EL (cell line): Measurements from ENCODE around the gene UGT1A3.
"Not testable (repeated sequence)": the region's sequence is repeated elsewhere in the genome, so short reads cannot be mapped to it uniquely, and the experiment has no call there.

Experiments
- DNase-seq: peaks from one replicate; pipeline ENCODE4 v3.0.0-alpha.2; 2016

UGT1A3 gene

GRCh38 chr2:233708942-233709341 lies 19.9 kb upstream of the UGT1A3 start:
- no peak for DNase-seq

- DNase-seq, result peak; percentile 70
Measured at GRCh38 chr2:233711312-233712008, 17.4 kb upstream of the UGT1A3 start.

- DNase-seq, result no peak
Measured at GRCh38 chr2:233712611-233713261, 16.1 kb upstream of the UGT1A3 start, which contains the start of gene UGT1A5. UGT1A5 (plus strand) TSS chr2:233712907; CDS start chr2:233712992, 85 bp downstream.

- DNase-seq, result no peak
Measured at GRCh38 chr2:233713262-233713615, 15.6 kb upstream of the UGT1A3 start.

GRCh38 chr2:233714121-233714520 lies 14.7 kb upstream of the UGT1A3 start:
- no peak for DNase-seq

GRCh38 chr2:233718552-233718951 lies 10.3 kb upstream of the UGT1A3 start, which contains the start of gene UGT1A4:
UGT1A4 (plus strand) TSS chr2:233718736; CDS start chr2:233718821, 85 bp downstream.
- no peak for DNase-seq

- not testable (repeated sequence) for DNase-seq
Measured at GRCh38 chr2:233736868-233737653, 8.2 kb downstream of the UGT1A3 start.

GRCh38 chr2:233740870-233741269 lies 12.0 kb downstream of the UGT1A3 start:
- no peak for DNase-seq

GRCh38 chr2:233743464-233744259 lies 14.8 kb downstream of the UGT1A3 start:
- DNase-seq, result no peak

GRCh38 chr2:233745073-233745755 lies 16.4 kb downstream of the UGT1A3 start:
- no peak for DNase-seq

- DNase-seq, result not testable (repeated sequence)
Measured at GRCh38 chr2:233745838-233746237, 17.0 kb downstream of the UGT1A3 start.

GRCh38 chr2:233746475-233747282 lies 17.8 kb downstream of the UGT1A3 start:
- no peak for DNase-seq

- DNase-seq, result no peak
Measured at GRCh38 chr2:233747283-233747544, 18.4 kb downstream of the UGT1A3 start.

- DNase-seq, result not testable (repeated sequence)
Measured at GRCh38 chr2:233750689-233751088, 21.8 kb downstream of the UGT1A3 start.

GRCh38 chr2:233751212-233752009 lies 22.6 kb downstream of the UGT1A3 start:
- not testable (repeated sequence) for DNase-seq

GRCh38 chr2:233754872-233755611 lies 26.2 kb downstream of the UGT1A3 start:
- no peak for DNase-seq

- DNase-seq, result no peak
Measured at GRCh38 chr2:233756429-233757081, 27.7 kb downstream of the UGT1A3 start.

GRCh38 chr2:233758141-233758540 lies 29.3 kb downstream of the UGT1A3 start:
- DNase-seq, result no peak

GRCh38 chr2:233758849-233759248 lies 30.0 kb downstream of the UGT1A3 start:
- DNase-seq, result no peak
